ENCODE results near the gene DNAJC5G. TPM values are rescaled to one million over a fixed set of nuclear protein-coding genes. Genes with fewer than 3 reads are reported as not detected.

DNAJC5G gene
- total RNA-seq, 1 experiment from 2014 or later, result 2.4 TPM

GRCh38 chr2:27261241-27261925, 13.8 kb upstream of the DNAJC5G start:
- TSS peak; percentile 43 for BruUV-seq (replicated peaks)
- POLR2A ChIA-PET (ENCODE audit: low non-redundant PET), result no interaction called here

GRCh38 chr2:27261926-27262298, 13.3 kb upstream of the DNAJC5G start:
- no peaks in the 10 kb centered on the region for H3K9me3 ChIP-seq (ENCODE audit: low read depth, low read length, poor library complexity, severe bottlenecking)
- ChIA-PET CTCF (interaction anchor here (0.7 to 1.4 kb wide), 2 partner anchors 18 to 30 kb away, joined by 6 to 11 read pairs; no protein-coding TSS in a partner anchor), POLR2A (ENCODE audit: low non-redundant PET) (no interaction called here)
- intact Hi-C loops (cut with micrococcal nuclease; ENCODE audit: unreplicated experiment), result loop anchor here (5.0 kb wide), 3 partner anchors 40 to 110 kb away; partner anchors contain the start of genes EIF2B4 and SNX17
- H3K27ac ChIP-seq (ENCODE audit: low read depth, low read length, poor library complexity, severe bottlenecking), result peak overlapping the region; percentile 80
- no peak for DNase-seq (ENCODE audit: low spot score)
- H3K27me3 ChIP-seq (replicated peaks; ENCODE audit: insufficient read depth, low read depth, low read length, poor library complexity), result peaks cover 4% of the 10 kb centered on the region
- H3K4me1 ChIP-seq (ENCODE audit: insufficient read depth, low read length, poor library complexity, severe bottlenecking), result peaks cover 11% of the 10 kb centered on the region
- no peak for TF ChIP-seq EZH2 (IDR thresholded peaks at IDR 0.05; ENCODE audit: borderline replicate concordance, low read depth, low read length, poor library complexity, severe bottlenecking)
- no peak for TF ChIP-seq CTCF (conservative IDR thresholded peaks at IDR 0.05; ENCODE audit: low read depth, low read length)
- peaks cover 9% of the 10 kb centered on the region for H3K36me3 ChIP-seq (ENCODE audit: insufficient read depth, low read length, poor library complexity, severe bottlenecking)
- BruUV-seq (replicated peaks), result no TSS peak
- H3K4me3 ChIP-seq (ENCODE audit: low read depth, low read length, poor library complexity, severe bottlenecking), result peak overlapping the region; percentile 92

More at GRCh38 chr2:27261241-27261925, 13.8 kb upstream of the DNAJC5G start:
- Histone ChIP-seq H3K4me1 (ENCODE audit: insufficient read depth, low read length, poor library complexity, severe bottlenecking) (peaks cover 11% of the 10 kb centered on the region), H3K27me3 (replicated peaks; ENCODE audit: insufficient read depth, low read depth, low read length, poor library complexity) (peaks cover 4% of the 10 kb centered on the region), H3K27ac (ENCODE audit: low read depth, low read length, poor library complexity, severe bottlenecking) (peak overlapping the region; percentile 80), H3K4me3 (ENCODE audit: low read depth, low read length, poor library complexity, severe bottlenecking) (peak overlapping the region; percentile 92), H3K36me3 (ENCODE audit: insufficient read depth, low read length, poor library complexity, severe bottlenecking) (peaks cover 9% of the 10 kb centered on the region), H3K9me3 (ENCODE audit: low read depth, low read length, poor library complexity, severe bottlenecking) (no peaks in the 10 kb centered on the region)
- intact Hi-C loops (cut with micrococcal nuclease; ENCODE audit: unreplicated experiment), result loop anchor here (5.0 kb wide), 3 partner anchors 39 to 111 kb away; partner anchors contain the start of genes EIF2B4 and SNX17
- no peak for DNase-seq (ENCODE audit: low spot score)
- TF ChIP-seq CTCF (conservative IDR thresholded peaks at IDR 0.05; ENCODE audit: low read depth, low read length) (no peak), EZH2 (IDR thresholded peaks at IDR 0.05; ENCODE audit: borderline replicate concordance, low read depth, low read length, poor library complexity, severe bottlenecking) (no peak)
- CTCF ChIA-PET, result no interaction called here

GRCh38 chr2:27262379-27263286, 12.6 kb upstream of the DNAJC5G start, which contains the start of gene SLC30A3:
TSS of gene SLC30A3 (minus strand) at chr2:27263047. CDS start at chr2:27262906, 141 bp downstream.
- Histone ChIP-seq H3K36me3 (ENCODE audit: insufficient read depth, low read length, poor library complexity, severe bottlenecking) (peaks cover 9% of the 10 kb centered on the region), H3K27ac (ENCODE audit: low read depth, low read length, poor library complexity, severe bottlenecking) (peak within 1 kb of the TSS; percentile 80), H3K27me3 (replicated peaks; ENCODE audit: insufficient read depth, low read depth, low read length, poor library complexity) (peaks cover 4% of the 10 kb centered on the region), H3K4me3 (ENCODE audit: low read depth, low read length, poor library complexity, severe bottlenecking) (peak within 1 kb of the TSS; percentile 92), H3K4me1 (ENCODE audit: insufficient read depth, low read length, poor library complexity, severe bottlenecking) (peaks cover 11% of the 10 kb centered on the region), H3K9me3 (ENCODE audit: low read depth, low read length, poor library complexity, severe bottlenecking) (no peaks in the 10 kb centered on the region)
- POLR2A ChIA-PET (ENCODE audit: low non-redundant PET), result interaction anchor here (0.6 kb wide), 1 partner anchor 29 kb away, joined by 3 read pairs; no protein-coding TSS in a partner anchor
- intact Hi-C loops (cut with micrococcal nuclease; ENCODE audit: unreplicated experiment), result loop anchor here (5.0 kb wide), 3 partner anchors 40 to 110 kb away; partner anchors contain the start of genes EIF2B4 and SNX17
- TF ChIP-seq EZH2 (IDR thresholded peaks at IDR 0.05; ENCODE audit: borderline replicate concordance, low read depth, low read length, poor library complexity, severe bottlenecking) (no peak), CTCF (conservative IDR thresholded peaks at IDR 0.05; ENCODE audit: low read depth, low read length) (0 out of 2 replicates have a peak, but pooled peaks have one; percentile 8)
- DNase-seq (ENCODE audit: low spot score), result peak; percentile 90
- no TSS peak for BruUV-seq (replicated peaks)
- CTCF ChIA-PET, result interaction anchor here (0.7 to 1.4 kb wide), 3 partner anchors 17 to 40 kb away, joined by 3 to 11 read pairs (median 6); no protein-coding TSS in a partner anchor

Measured in A673 (cell line).